Posterior vena cava (tissue), 2 donors: ENCODE measurements around the gene SPTBN1. TPM values are rescaled to one million over a fixed set of nuclear protein-coding genes. Genes with fewer than 3 reads are reported as not detected.

ENCODE experiments used
- DNase-seq: peaks from one replicate; pipeline ENCODE4 v3.0.0-alpha.2; 2020; ENCODE audit warnings: low spot score
- intact Hi-C, 2 donors: fragments of 100-400 bp; cut with DNase I; formaldehyde crosslinking; loops; one replicate each; pipeline versions ENCODE4 v1.14.1 to v1.14.2; 2022 to 2023
- total RNA-seq, 2 donors: library from RNA; stranded (reverse); fragmentation: NEBNext Ultra II Directional; extraction: Animal tissue kit (Norgen Biotek cat#: 25700); gene quantifications; one replicate each; pipeline ENCODE4 v1.2.1, GENCODE V29; 2021
- donor health status: DM: yes; HTN: yes; CAD: no.
- donor health status: DM: yes; HTN: yes; CAD: no.

SPTBN1 gene
- total RNA-seq, 2 donors from 2014 or later, result 329 to 357 TPM

DNA sequence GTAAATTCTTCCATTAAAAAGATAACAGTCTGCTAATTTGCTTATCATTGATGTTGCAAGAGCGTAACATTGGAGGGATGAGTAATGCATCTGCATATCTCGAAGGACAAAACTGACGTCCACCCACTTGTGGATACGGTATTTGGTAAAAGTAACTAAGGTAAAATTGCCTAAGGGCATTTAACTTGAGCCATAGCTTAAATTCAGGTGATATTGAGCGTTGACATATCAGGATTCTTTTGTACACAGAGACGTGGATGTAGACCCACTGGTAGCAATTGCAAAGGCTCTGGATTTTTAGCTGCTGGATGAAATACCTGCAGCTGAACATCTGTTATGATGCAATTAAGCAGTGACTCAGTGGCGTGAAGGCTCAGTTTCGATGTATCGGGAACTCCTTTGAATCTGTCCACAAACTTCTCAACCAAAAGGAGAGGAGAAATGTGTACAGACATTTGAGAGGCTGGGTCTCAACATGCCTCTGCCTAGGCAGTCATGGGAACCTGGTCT lies 119.3 kb downstream of the SPTBN1 start:
- DNase-seq, result no peak
- intact Hi-C loops, result no loop called here

DNA sequence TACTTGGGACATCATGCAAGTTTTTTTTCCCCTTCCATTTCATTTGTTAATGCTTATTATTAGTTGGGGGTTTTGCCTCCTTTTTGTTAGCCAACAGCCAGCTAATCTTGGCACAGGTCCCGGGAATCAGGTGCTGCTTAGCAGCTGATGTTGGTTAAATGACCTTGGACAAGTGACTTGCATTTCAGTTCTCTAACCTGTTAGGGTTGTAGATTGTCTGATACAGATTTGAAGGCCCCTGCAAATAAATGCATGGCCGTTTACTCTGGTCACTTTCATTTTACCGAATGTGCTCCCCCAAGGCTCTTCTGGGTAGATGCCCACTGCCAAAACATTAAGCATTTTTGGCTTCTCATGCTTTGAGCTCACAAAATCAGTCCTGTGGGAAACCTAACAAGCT lies 120.9 kb downstream of the SPTBN1 start:
- no peak for DNase-seq
- intact Hi-C loops, result no loop called here

DNA sequence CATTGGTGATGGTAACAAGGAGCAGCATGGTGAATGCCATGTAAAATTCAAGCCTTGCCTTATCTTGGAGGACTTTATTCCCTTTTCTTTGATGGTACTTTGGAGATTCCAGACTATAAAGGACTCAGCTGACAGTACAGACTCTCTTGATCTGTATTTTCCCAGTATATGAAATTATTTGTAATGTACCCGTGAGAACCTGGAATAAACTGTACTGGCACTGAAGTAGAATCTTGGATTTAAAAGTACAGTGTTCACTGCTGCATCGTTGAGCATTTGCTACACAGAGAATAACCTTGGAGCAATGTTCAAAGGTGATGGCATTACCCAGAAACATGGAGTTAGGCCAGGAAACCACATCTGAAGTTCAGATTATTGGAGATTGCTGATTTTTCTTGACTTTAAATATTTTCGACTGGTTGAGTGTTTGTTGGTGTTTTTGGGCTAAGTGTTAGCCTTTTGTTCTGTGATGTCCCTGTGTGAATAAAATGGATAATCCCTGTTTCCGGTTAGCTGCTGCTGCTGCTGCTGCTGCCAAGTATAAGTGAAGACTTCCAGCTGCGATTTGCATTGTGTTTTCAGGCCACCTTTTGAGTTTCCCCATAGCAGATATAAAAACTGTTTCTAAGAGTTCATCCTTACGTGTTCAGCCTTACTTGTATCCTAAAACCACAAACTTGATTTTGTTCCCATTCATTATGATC lies 122.0 kb downstream of the SPTBN1 start:
- DNase-seq, result no peak

GRCh38 chr2:54578648-54579045 lies 122.5 kb downstream of the SPTBN1 start:
- no peak for DNase-seq
- intact Hi-C loops, result no loop called here

More for the DNA sequence above, 122.0 kb downstream of the SPTBN1 start:
- intact Hi-C loops, result no loop called here

- intact Hi-C loops, result no loop called here
- DNase-seq, result no peak
Measured at GRCh38 chr2:54579061-54579681, 123.0 kb downstream of the SPTBN1 start.

GRCh38 chr2:54579682-54580620 lies 123.8 kb downstream of the SPTBN1 start:
- DNase-seq, result no peak
- intact Hi-C loops, result no loop called here

- intact Hi-C loops, result no loop called here
- DNase-seq, result no peak
Measured at GRCh38 chr2:54581326-54582039, 125.4 kb downstream of the SPTBN1 start.

DNA sequence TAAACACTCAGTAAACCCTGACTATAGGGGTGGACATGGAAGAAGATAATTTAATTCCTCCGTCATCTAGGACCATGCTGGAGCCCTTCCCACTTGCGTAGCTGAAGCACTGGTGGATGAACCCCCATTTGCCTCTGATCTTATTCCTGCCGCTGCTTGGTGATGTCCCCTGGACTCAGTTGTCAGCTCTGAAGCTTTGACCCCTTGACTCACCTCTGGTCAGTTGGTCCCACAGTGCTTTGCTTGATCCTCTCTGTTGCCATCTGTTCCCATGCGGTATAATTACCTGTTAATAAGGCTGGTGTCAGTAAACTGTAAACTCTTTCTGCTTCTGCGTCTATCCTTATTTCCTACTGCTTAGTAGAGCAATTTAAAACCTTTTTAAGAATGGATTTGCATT lies 126.9 kb downstream of the SPTBN1 start:
- intact Hi-C loops, result no loop called here
- DNase-seq, result no peak

GRCh38 chr2:54584598-54584997 lies 128.5 kb downstream of the SPTBN1 start:
- intact Hi-C loops, result no loop called here
- no peak for DNase-seq

DNA sequence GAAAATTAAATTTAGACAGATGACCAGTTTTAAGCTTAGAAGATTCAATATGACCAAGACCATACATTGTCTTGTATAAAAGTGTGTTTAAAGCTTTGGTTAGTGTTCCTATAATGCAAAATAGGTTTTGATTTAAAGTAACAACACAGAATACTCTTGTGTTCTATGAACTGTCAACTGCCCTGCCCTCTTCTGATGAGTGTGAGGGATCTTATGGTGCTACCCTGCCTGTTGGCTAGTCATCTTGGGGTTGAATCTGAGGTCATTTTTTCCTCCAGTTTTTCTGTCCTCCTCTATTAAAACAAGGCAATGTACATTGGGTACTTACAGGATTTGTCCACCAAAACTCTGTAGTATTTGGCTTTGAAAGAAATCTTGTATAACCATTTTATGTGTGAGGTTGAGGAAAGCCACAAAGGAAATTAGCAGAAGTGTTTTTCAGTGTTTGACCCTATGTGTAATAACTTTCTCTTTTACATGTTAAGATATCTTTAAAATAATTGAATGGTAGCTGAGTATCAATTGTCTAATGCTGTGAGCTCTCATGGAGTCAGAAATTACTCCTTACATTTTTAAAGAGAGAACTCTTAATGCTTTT lies 129.1 kb downstream of the SPTBN1 start:
- DNase-seq, result no peak
- intact Hi-C loops, result no loop called here

DNA sequence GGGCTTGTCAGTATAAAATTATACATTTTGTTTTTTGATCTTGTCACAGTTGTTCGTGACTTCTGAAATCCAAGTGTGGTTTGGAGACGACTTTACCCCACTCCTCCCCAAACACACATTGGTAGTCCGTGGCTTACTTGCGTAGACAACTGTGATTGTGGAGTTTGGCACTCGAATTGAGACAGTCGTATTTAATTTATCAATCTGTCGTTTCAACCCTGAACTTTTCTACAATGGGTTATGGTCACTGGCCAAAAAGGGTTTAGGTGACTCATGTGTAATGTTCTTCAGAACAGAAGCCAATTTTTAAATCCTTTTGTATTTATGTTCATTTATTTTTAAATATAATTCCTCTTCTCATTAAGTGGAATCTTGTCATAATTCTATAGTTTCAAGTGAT lies 129.9 kb downstream of the SPTBN1 start:
- DNase-seq, result no peak
- intact Hi-C loops, result no loop called here

GRCh38 chr2:54586494-54586893 lies 130.4 kb downstream of the SPTBN1 start:
- intact Hi-C loops, result no loop called here
- DNase-seq, result no peak

GRCh38 chr2:54587171-54588016 lies 131.3 kb downstream of the SPTBN1 start:
- DNase-seq, result no peak
- intact Hi-C loops, result no loop called here

GRCh38 chr2:54588244-54588899 lies 132.2 kb downstream of the SPTBN1 start:
- intact Hi-C loops, result no loop called here
- no peak for DNase-seq

- intact Hi-C loops, result no loop called here
- no peak for DNase-seq
Measured at GRCh38 chr2:54589038-54589339, 132.9 kb downstream of the SPTBN1 start.

DNA sequence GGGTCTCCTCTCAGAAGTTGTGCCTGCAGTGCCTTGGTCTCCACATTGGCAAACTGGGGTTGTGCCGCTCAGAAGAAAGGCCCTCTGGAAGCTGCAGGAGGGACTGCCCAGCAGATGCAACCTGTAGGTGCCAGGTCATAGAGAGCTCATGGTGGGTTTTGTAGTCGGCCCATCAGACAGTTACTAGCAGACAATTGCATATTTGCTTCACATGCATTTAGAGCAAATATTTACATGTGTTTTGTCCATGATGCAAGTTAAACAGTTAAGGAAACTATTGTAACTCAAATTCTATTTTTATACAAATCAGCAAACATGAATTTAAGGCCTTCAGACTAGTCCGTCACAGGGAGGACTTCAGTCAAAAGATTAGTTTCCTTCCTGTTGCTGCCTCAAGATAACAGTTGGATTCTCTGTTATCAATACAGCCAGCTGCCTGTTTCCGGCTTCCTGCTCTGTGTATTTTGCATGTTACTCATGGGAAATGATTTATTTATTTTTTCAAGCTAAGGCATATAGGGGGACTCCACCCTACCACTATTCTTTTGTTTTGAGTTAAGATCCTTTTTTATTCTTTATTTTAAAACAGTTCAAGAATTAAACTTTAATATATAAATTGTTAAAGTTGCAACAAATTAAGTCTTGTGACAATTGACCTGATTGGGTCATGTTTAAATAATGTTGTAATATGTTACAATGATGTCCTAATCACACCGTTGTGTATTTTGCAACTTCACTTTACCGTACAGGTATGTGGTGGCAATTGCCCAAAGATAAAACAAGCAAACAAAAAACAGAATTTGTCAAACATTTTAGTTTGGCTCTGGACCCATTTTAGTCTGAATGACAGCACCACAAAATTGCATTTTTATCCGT lies 133.5 kb downstream of the SPTBN1 start:
- DNase-seq, result no peak
- intact Hi-C loops, result no loop called here
